Measurements from ENCODE around the gene TBC1D19.

DNA sequence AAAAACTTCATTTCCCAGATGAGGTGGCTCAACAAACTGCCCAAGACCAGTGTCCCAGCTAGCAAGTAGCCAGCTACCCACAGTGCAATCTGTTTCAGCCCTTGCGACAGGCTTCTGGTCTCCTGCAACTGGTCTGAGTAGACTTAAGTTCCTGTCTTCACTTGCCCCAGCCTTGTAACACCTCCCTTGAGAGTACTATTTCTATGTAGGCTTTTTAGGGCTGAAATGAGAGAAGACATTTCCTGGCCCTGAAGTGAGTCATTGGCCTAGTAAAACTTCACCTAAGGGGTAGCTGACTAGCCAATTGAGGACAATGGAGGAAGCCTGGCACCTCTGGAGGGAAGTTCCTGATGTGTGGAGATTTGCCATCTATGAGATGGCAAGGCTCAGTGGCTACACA, 196.7 kb downstream of the TBC1D19 start:
- TF ChIP-seq CTCF (IDR thresholded peaks at IDR 0.05; ENCODE audit: low read length) (no peak), EZH2 (IDR thresholded peaks at IDR 0.05; ENCODE audit: borderline replicate concordance, low read length) (no peak)
